Pancreas (tissue), 10 donors: ENCODE measurements around the gene FFAR1. TPM values are rescaled to one million over a fixed set of nuclear protein-coding genes. Genes with fewer than 3 reads are reported as not detected.

Experiments used
- ATAC-seq, 4 donors: fragments of 200-7000 bp; cut with Tn5 transposase; one replicate each; pipeline versions ENCODE4 v1.8.0 to v1.9.1; 2020; ENCODE audit warnings: mild to moderate bottlenecking in 4 of 4, moderate library complexity in 4 of 4
- DNase-seq, 6 donors: peaks; one replicate each; pipeline ENCODE4 v3.0.0-alpha.2; 2020
- FAIRE-seq: peaks from 2 replicates; lab custom pipeline; 2012; peaks lifted over from hg19 to GRCh38; lab: Jason Lieb, UNC
- H3K27ac ChIP-seq, 4 donors: fragments of 200-600 bp; sonication (generic); 1 replicate in 3 of 4; 2 replicates in 1 of 4; pipeline versions ENCODE4 v1.5.0 to v1.8.0; 2020
- H3K27me3 ChIP-seq, 4 donors: fragments of 200-600 bp; one replicate each; pipeline ENCODE4 v1.8.0; 2021
- H3K36me3 ChIP-seq, 3 donors: fragments of 200-600 bp; sonication (generic) in 1 of 3; one replicate each; pipeline versions ENCODE4 v1.5.0 to v1.8.0; 2020 to 2021
- H3K4me1 ChIP-seq, 3 donors: fragments of 200-600 bp; one replicate each; pipeline ENCODE4 v1.8.0; 2021
- H3K4me3 ChIP-seq, 4 donors: fragments of 200-600 bp; sonication (generic) in 2 of 4; one replicate each; pipeline versions ENCODE4 v1.5.0 to v1.8.0; 2020 to 2021
- H3K9me3 ChIP-seq, 4 donors: fragments of 200-600 bp; one replicate each; pipeline ENCODE4 v1.8.0; 2021
- CTCF ChIP-seq, 4 donors: fragments of 200-600 bp; sonication (generic) in 3 of 4; IDR thresholded peaks; one replicate each; pipeline versions ENCODE4 v1.5.0 to v1.8.0; 2021; ENCODE audit warnings: antibody characterized with exemption in 4 of 4
- WGBS, 2 donors: extraction: QIAGEN DNeasy Blood & Tissue Kit; methylation state at CpG; one replicate each; pipeline ENCODE4 v1.1.7; 2013; 5-methylcytosine and 5-hydroxymethylcytosine counted together
- intact Hi-C, 3 donors: fragments of 100-400 bp; cut with DNase I; formaldehyde crosslinking; loops; one replicate each; pipeline versions ENCODE4 v1.11.1 to v1.14.2; 2022
- polyA plus RNA-seq, 2 donors: library from polyadenylated mRNA; stranded (reverse); fragments of 200-250 nt; gene quantifications; one replicate each; pipeline ENCODE4 v1.2.3, GENCODE V29; 2013
- total RNA-seq, 6 donors: library from RNA; stranded (reverse); fragmentation: NEBNext Ultra II Directional in 4 of 6; extraction: Animal tissue kit (Norgen Biotek cat#: 25700) in 4 of 6; gene quantifications; one replicate each; pipeline versions ENCODE4 v1.2.1 to v1.2.4, GENCODE V29; 2021 to 2023
- donor health status: healthy with polysubstance abuse.
- donor health status: DM: no; HTN: no; CAD: no; lungs with moderate emphysema.
- donor health status: DM: no; HTN: no; CAD: no.
- donor health status: control.
- donor health status: control.
- donor health status: Bipolar disorder and iron deficiency.
- donor health status: DM: yes; HTN: yes; CAD: no.
- donor health status: DM: no; HTN: no; CAD: no.
- donor health status: DM: no; HTN: no; CAD: no.
- donor health status: DM: yes; HTN: yes; CAD: no.

Gene FFAR1
- total and polyA plus RNA-seq, 8 donors = 0.60 to 30.1 (median 2.6) TPM

GRCh38 chr19:35360880-35361420 lies 13.2 kb downstream of the FFAR1 start:
- no peak for FAIRE-seq
- H3K27ac ChIP-seq = no peak overlapping the region
- no peaks in the 10 kb centered on the region for H3K36me3 ChIP-seq
- no peak for DNase-seq
- peak in 3 of 4 donors; percentile 31 to 75 (median 32) for ATAC-seq
- peaks cover 0 to 4% (median 0%) of the 10 kb centered on the region in 3 donors for H3K4me1 ChIP-seq
- intact Hi-C loops = no loop called here
- H3K9me3 ChIP-seq = no peaks in the 10 kb centered on the region
- H3K27me3 ChIP-seq = no peaks in the 10 kb centered on the region
- WGBS, 2 donors = 29% methylated on average over 5 of the region's 5 CpGs; no CpG with 5 or more reads in 1 of the 2 donors
- no peak for TF ChIP-seq CTCF (IDR thresholded peaks at IDR 0.05)
- no peak overlapping the region for H3K4me3 ChIP-seq

DNA sequence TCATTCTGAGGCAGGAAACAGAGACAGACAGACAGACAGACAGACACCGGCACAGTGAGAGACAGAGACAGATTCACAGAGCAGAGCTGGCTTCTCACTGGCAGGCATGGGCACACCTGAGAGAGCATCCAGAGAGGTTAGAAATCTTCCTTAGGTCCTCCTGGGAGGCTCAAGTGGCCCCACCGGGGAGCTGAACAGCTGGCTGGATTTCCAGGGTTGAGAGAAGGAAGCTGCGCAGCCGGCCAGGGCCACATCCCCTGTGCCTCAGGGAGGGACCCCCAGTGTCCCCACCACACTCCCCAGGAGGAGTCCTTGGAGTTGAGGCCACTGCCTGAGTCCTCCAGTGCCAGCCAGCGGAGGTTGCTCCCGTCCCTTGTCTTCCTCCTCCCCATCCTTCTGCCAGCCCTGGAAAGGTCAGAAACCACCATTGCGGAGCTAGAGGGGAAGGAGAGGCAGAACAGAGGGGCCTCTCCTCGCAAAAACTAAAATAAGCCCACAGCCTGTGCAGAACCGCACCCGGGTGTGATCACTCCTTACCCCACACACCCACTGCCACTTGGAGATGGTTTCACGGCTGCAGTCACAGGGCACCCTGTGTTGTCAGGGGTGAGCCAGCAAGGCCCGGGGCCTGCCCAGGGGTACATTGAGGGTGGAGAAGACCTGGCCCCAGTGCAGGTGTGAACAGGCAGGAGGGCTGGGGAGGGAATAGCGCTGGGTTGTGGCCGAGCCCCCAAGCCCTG lies 14.7 kb downstream of the FFAR1 start:
- 82% methylated on average over 14 of the region's 14 CpGs; no CpG with 5 or more reads in 1 of the 2 donors for WGBS, 2 donors
- no peak overlapping the region for H3K27ac ChIP-seq
- H3K4me3 ChIP-seq = no peak overlapping the region
- no peak for TF ChIP-seq CTCF (IDR thresholded peaks at IDR 0.05)
- FAIRE-seq (no peak), DNase-seq (peak in 1 of 6 donors; percentile 3), ATAC-seq (no peak)
- H3K27me3 ChIP-seq = no peaks in the 10 kb centered on the region
- no peaks in the 10 kb centered on the region for H3K9me3 ChIP-seq
- intact Hi-C loops = no loop called here
- H3K36me3 ChIP-seq = no peaks in the 10 kb centered on the region
- H3K4me1 ChIP-seq = peaks cover 0 to 3% (median 0%) of the 10 kb centered on the region in 3 donors

DNA sequence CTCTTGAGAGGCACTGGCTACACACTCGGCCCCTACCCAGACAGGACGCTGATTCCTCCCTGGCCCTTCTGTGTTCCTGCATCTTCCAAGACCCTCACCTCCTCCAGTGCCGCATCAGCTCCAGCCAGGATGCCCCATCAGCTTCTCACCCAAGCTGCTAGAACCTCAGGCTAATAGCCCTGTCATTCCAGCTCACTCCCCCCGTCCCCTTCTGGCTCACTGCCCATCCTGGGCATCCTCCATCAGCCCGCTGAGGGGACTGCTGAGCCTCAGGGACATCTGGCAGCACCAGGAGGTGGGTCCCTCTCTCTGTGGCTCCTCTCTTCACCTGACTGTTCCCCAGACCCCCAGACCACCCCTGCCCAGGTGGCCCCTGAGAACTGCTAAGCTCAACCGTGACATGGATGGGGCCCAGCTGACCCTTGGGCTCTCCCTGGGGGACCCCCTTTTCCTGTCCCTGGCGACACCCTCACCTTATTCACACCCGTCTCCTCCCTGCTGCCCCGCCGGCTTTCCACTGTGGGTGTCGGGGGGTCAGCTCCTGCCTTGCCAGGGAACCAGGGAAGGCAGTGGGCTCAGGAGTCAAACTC lies 15.4 kb downstream of the FFAR1 start:
- DNase-seq (no peak), FAIRE-seq (no peak), ATAC-seq (no peak)
- intact Hi-C loops = no loop called here
- no peak overlapping the region for H3K4me3 ChIP-seq
- no peaks in the 10 kb centered on the region for H3K36me3 ChIP-seq
- no peaks in the 10 kb centered on the region for H3K4me1 ChIP-seq
- no peaks in the 10 kb centered on the region for H3K9me3 ChIP-seq
- WGBS, 2 donors = 88% methylated on average over 11 of the region's 11 CpGs; no CpG with 5 or more reads in 1 of the 2 donors
- H3K27ac ChIP-seq = no peak overlapping the region
- H3K27me3 ChIP-seq = no peaks in the 10 kb centered on the region
- TF ChIP-seq CTCF (IDR thresholded peaks at IDR 0.05) = no peak

GRCh38 chr19:35363711-35364425 lies 16.2 kb downstream of the FFAR1 start:
- no peak overlapping the region for H3K27ac ChIP-seq
- DNase-seq = no peak
- WGBS, 2 donors = 83% methylated on average over 19 of the region's 19 CpGs; no CpG with 5 or more reads in 1 of the 2 donors
- no peaks in the 10 kb centered on the region for H3K36me3 ChIP-seq
- H3K9me3 ChIP-seq = no peaks in the 10 kb centered on the region
- intact Hi-C loops = no loop called here
- no peaks in the 10 kb centered on the region for H3K4me1 ChIP-seq
- TF ChIP-seq CTCF (IDR thresholded peaks at IDR 0.05) = no peak
- no peak overlapping the region for H3K4me3 ChIP-seq
- ATAC-seq = no peak
- H3K27me3 ChIP-seq = no peaks in the 10 kb centered on the region
- no peak for FAIRE-seq
